ENCODE data around the gene FBXW9.

The FBXW9 gene

GRCh38 chr19:12721656-12722565 is 25.5 kb upstream of the FBXW9 start:
- TF ChIP-seq FOXM1 (IDR thresholded peaks at IDR 0.05; ENCODE audit: borderline replicate concordance, low read depth) (no peak), TCF12 (IDR thresholded peaks at IDR 0.05; ENCODE audit: low read depth) (no peak), REST (IDR thresholded peaks at IDR 0.05; ENCODE audit: low read depth) (no peak), RAD21 (IDR thresholded peaks at IDR 0.05; ENCODE audit: low read depth) (no peak), MAX (IDR thresholded peaks at IDR 0.05) (no peak), CEBPB (IDR thresholded peaks at IDR 0.05) (no peak), TEAD4 (IDR thresholded peaks at IDR 0.05) (no peak), EP300 (IDR thresholded peaks at IDR 0.05; ENCODE audit: borderline replicate concordance) (no peak), USF1 (IDR thresholded peaks at IDR 0.05) (no peak), CREB1 (IDR thresholded peaks at IDR 0.05; ENCODE audit: low read depth) (no peak), ZBTB7A (IDR thresholded peaks at IDR 0.05; ENCODE audit: low read depth) (no peak), EGR1 (IDR thresholded peaks at IDR 0.05) (no peak), YY1 (IDR thresholded peaks at IDR 0.05; ENCODE audit: low read depth) (no peak), NFIC (IDR thresholded peaks at IDR 0.05) (no peak), TAF1 (IDR thresholded peaks at IDR 0.05; ENCODE audit: low read depth) (no peak)

GRCh38 chr19:12720851-12721655 is 24.6 kb upstream of the FBXW9 start:
- TF ChIP-seq YY1 (IDR thresholded peaks at IDR 0.05; ENCODE audit: low read depth) (no peak), TEAD4 (IDR thresholded peaks at IDR 0.05) (no peak), NFIC (IDR thresholded peaks at IDR 0.05) (no peak), RAD21 (IDR thresholded peaks at IDR 0.05; ENCODE audit: low read depth) (no peak), FOXM1 (IDR thresholded peaks at IDR 0.05; ENCODE audit: borderline replicate concordance, low read depth) (no peak), EGR1 (IDR thresholded peaks at IDR 0.05) (no peak), REST (IDR thresholded peaks at IDR 0.05; ENCODE audit: low read depth) (no peak), CREB1 (IDR thresholded peaks at IDR 0.05; ENCODE audit: low read depth) (no peak), EP300 (IDR thresholded peaks at IDR 0.05; ENCODE audit: borderline replicate concordance) (no peak), CEBPB (IDR thresholded peaks at IDR 0.05) (no peak), USF1 (IDR thresholded peaks at IDR 0.05) (no peak)

- TF ChIP-seq FOXM1 (IDR thresholded peaks at IDR 0.05; ENCODE audit: borderline replicate concordance, low read depth) (no peak), ZBTB7A (IDR thresholded peaks at IDR 0.05; ENCODE audit: low read depth) (no peak), CEBPB (IDR thresholded peaks at IDR 0.05) (no peak), YY1 (IDR thresholded peaks at IDR 0.05; ENCODE audit: low read depth) (no peak), CREB1 (IDR thresholded peaks at IDR 0.05; ENCODE audit: low read depth) (no peak), REST (IDR thresholded peaks at IDR 0.05; ENCODE audit: low read depth) (no peak), TAF1 (IDR thresholded peaks at IDR 0.05; ENCODE audit: low read depth) (no peak), USF1 (IDR thresholded peaks at IDR 0.05) (no peak), TEAD4 (IDR thresholded peaks at IDR 0.05) (no peak), EP300 (IDR thresholded peaks at IDR 0.05; ENCODE audit: borderline replicate concordance) (no peak), RAD21 (IDR thresholded peaks at IDR 0.05; ENCODE audit: low read depth) (no peak), MAX (IDR thresholded peaks at IDR 0.05) (no peak), NFIC (IDR thresholded peaks at IDR 0.05) (no peak), EGR1 (IDR thresholded peaks at IDR 0.05) (no peak), TCF12 (IDR thresholded peaks at IDR 0.05; ENCODE audit: low read depth) (no peak)
Measured at GRCh38 chr19:12720296-12720695, 23.9 kb upstream of the FBXW9 start.
